Osteoblast (primary cell): Measurements from ENCODE around the gene ERBIN. TPM values are rescaled to one million over a fixed set of nuclear protein-coding genes. Genes with fewer than 3 reads are reported as not detected.
A peak's percentile ranks its signal among the peaks of the same experiment; 100 is the strongest.

Source experiments
- DNase-seq: peaks from one replicate; pipeline ENCODE4 v3.0.0; 2011; ENCODE audit warnings: low spot score, mixed read lengths; ENCODE audit not compliant: insufficient read length; ENCODE audit errors: missing footprints
- H2AFZ ChIP-seq: 2 replicates; pipeline ENCODE4 v1.6.0; 2011; ENCODE audit warnings: mild to moderate bottlenecking, low read length
- H3K27ac ChIP-seq: 2 replicates; pipeline ENCODE4 v1.5.1; 2011; ENCODE audit warnings: mild to moderate bottlenecking, low read depth, low read length, moderate library complexity
- H3K27me3 ChIP-seq: 2 replicates; pipeline ENCODE4 v1.6.0; 2012; ENCODE audit warnings: mild to moderate bottlenecking, control low read depth, inconsistent platforms, low read length, moderate library complexity; ENCODE audit not compliant: insufficient read depth
- H3K36me3 ChIP-seq: 2 replicates; pipeline ENCODE4 v1.5.1; 2011; ENCODE audit warnings: mild to moderate bottlenecking, low read length, control low read depth, moderate library complexity; ENCODE audit not compliant: insufficient read depth
- H3K4me1 ChIP-seq: 2 replicates; pipeline ENCODE4 v1.5.1; 2011; ENCODE audit warnings: mild to moderate bottlenecking, low read length, control low read depth, moderate library complexity; ENCODE audit not compliant: insufficient read depth
- H3K4me2 ChIP-seq: 2 replicates; pipeline ENCODE4 v1.6.0; 2011; ENCODE audit warnings: mild to moderate bottlenecking, low read length; ENCODE audit not compliant: insufficient read depth
- H3K4me3 ChIP-seq: fragments of 200-600 bp; sonication (generic); 3 replicates; pipeline ENCODE4 v1.5.1; 2012; ENCODE audit warnings: mild to moderate bottlenecking, low read length, inconsistent platforms; ENCODE audit not compliant: insufficient read depth
- H3K79me2 ChIP-seq: 2 replicates; pipeline ENCODE4 v1.6.0; 2012; ENCODE audit warnings: mild to moderate bottlenecking, low read length, control low read depth, inconsistent platforms; ENCODE audit not compliant: insufficient read depth
- H3K9me3 ChIP-seq: 2 replicates; pipeline ENCODE4 v1.5.1; 2011; ENCODE audit warnings: low read depth, low read length, control low read depth
- H4K20me1 ChIP-seq: 2 replicates; pipeline ENCODE4 v1.6.0; 2012; ENCODE audit warnings: mild to moderate bottlenecking, low read length, control low read depth; ENCODE audit not compliant: insufficient read depth
- total RNA-seq: library from RNA; depleted of rRNA; stranded (reverse); fragments of >200 nt; gene quantifications from 2 replicates; pipeline ENCODE4 v1.2.3, GENCODE V29; 2012
- TF ChIP-seq, protein P1 (sequence below): IDR thresholded peaks from 2 replicates; pipeline ENCODE4 v1.5.1; 2011; ENCODE audit warnings: mild to moderate bottlenecking, low read depth, low read length, moderate library complexity; ENCODE audit errors: extremely low read depth

ERBIN gene
- total RNA-seq, 1 donor = 199 TPM

DNA sequence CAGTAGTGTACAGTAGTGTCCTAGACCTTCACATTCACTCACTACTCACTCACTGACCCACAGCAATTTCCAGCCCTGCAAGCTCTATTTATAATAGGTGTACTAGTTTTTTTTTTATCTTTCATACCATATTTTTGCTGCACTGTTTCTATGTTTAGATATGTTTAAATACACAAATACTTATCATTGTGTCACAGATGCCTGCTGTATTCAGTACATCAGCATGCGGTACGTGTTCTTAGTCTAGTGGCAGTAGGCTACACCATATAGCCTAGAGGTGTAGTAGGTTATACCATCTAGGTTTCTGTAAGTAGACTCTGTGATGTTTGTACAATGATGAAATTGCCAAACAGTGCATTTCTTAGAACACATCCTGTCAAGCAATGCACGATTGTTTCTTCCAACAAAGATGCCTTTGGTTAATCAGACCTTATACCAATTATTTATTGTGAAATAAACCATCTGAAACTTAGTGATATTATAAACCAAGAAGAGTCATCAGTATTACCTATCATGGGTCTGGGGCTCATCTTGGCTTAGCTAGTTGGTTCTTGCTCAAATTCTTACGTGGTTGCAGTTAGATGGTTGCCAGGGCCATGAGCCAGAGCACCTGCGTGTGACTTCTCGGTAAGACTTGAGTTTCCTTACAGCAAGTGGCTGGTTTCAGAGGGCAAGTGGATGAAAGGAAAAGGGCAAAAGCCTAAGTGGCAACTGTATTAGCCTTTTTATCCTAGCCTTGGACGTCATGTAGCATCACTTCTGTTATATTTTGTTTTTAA lies 41.1 kb downstream of the ERBIN start:
- no peak overlapping the region for H3K4me3 ChIP-seq
- no peak overlapping the region for H3K4me2 ChIP-seq
- H3K79me2 ChIP-seq = peaks cover 100% of the 10 kb centered on the region
- no peak for DNase-seq
- H3K27ac ChIP-seq = no peak overlapping the region
- H3K27me3 ChIP-seq = no peaks in the 10 kb centered on the region
- H3K9me3 ChIP-seq = no peaks in the 10 kb centered on the region
- H3K36me3 ChIP-seq = no peaks in the 10 kb centered on the region
- peaks cover 5% of the 10 kb centered on the region for H3K4me1 ChIP-seq
- peaks cover 79% of the 10 kb centered on the region for H4K20me1 ChIP-seq
- TF ChIP-seq, protein P1, sequence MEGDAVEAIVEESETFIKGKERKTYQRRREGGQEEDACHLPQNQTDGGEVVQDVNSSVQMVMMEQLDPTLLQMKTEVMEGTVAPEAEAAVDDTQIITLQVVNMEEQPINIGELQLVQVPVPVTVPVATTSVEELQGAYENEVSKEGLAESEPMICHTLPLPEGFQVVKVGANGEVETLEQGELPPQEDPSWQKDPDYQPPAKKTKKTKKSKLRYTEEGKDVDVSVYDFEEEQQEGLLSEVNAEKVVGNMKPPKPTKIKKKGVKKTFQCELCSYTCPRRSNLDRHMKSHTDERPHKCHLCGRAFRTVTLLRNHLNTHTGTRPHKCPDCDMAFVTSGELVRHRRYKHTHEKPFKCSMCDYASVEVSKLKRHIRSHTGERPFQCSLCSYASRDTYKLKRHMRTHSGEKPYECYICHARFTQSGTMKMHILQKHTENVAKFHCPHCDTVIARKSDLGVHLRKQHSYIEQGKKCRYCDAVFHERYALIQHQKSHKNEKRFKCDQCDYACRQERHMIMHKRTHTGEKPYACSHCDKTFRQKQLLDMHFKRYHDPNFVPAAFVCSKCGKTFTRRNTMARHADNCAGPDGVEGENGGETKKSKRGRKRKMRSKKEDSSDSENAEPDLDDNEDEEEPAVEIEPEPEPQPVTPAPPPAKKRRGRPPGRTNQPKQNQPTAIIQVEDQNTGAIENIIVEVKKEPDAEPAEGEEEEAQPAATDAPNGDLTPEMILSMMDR = no peak
- H2AFZ ChIP-seq = no peak overlapping the region

DNA sequence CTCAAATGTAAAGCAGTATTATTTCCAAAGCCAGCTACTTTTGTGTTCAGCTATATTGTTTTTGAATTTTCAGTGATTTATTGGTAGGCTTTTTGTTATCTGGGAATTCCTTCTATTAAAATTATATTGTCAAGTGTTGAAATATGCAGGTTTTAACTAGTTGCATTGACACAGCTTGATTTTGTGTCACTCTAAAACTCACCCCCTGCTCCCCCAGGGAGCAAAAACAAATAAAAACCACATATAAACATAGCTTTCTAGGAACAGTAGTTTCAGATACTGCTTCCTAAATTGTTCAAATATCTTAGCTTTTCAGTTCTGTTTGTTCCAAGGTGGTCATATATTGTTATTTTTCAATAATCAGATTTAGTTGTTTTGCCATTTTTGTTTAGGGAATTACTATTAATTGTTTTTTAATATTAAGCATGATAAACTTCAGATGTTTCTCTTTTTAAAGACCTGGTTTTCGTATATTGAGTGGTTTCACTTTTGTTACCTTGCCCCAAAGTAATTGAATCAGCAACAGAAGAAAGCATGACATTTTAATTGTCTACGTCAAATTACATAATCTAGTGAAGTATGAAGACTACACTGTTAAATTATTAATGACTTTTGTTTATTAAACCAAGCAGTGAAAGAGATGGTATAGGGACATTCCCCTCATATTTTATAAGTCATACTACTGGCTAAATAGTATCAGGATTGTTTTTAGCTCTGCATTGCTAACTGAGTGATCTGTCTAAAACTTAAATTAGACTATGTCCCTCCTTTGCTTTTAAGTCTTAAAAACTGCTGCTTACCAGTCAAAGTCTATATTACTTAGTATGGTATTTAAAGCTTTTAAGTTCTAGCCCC lies 43.4 kb downstream of the ERBIN start:
- no peak overlapping the region for H3K4me3 ChIP-seq
- TF ChIP-seq, protein P1 = no peak
- no peak overlapping the region for H2AFZ ChIP-seq
- peaks cover 80% of the 10 kb centered on the region for H4K20me1 ChIP-seq
- no peak for DNase-seq
- no peaks in the 10 kb centered on the region for H3K36me3 ChIP-seq
- H3K4me2 ChIP-seq = peak overlapping the region; percentile 33
- H3K27me3 ChIP-seq = no peaks in the 10 kb centered on the region
- peaks cover 100% of the 10 kb centered on the region for H3K79me2 ChIP-seq
- H3K27ac ChIP-seq = no peak overlapping the region
- peaks cover 5% of the 10 kb centered on the region for H3K4me1 ChIP-seq
- H3K9me3 ChIP-seq = no peaks in the 10 kb centered on the region

DNA sequence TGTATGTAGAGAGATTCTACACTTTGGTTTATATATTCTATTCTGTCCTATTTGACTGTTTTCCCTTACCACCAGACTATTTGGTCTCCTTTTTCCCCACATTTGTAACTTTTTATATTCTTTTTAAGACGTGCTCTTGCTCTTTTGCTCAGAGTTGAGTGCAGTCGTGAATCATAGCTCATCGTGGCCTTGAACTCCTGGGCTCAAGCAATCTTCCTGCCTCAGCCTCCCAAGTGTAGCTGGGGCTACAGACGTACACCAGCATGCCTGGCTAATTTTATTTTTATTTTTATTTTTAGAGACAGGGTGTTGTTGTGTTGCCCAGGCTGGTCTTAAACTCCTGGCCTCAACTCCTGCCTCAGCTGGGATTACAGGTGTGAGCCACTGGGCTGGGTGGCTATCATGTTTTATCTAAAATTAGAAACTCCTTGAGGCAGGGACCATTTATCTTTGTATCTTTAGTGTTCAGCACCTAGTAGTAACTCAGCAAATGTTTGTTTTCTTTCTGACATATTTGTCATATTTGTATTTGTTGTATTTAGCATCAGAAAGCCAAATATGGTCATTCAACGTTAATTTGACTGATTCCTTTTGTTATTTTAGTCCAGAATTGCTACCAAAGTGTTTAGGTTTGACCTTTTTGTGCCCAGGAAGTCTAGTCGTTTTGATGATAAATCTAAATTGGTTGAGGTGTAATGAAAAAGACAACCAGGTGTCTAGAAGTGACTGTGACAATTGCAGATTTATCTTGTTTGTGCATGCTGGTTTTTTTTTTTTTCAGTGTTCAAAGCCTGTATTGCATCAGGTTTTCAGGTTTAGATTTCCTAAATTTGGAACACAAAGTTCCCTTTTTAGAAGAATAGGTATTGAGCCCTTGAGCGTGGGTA lies 44.3 kb downstream of the ERBIN start:
- H3K9me3 ChIP-seq = no peaks in the 10 kb centered on the region
- TF ChIP-seq, protein P1 = no peak
- H3K36me3 ChIP-seq = no peaks in the 10 kb centered on the region
- no peak for DNase-seq
- no peak overlapping the region for H2AFZ ChIP-seq
- peak overlapping the region; percentile 9 for H3K27ac ChIP-seq
- peaks cover 5% of the 10 kb centered on the region for H3K4me1 ChIP-seq
- no peak overlapping the region for H3K4me3 ChIP-seq
- H3K4me2 ChIP-seq = no peak overlapping the region
- H3K27me3 ChIP-seq = no peaks in the 10 kb centered on the region
- H3K79me2 ChIP-seq = peaks cover 100% of the 10 kb centered on the region
- H4K20me1 ChIP-seq = peaks cover 85% of the 10 kb centered on the region
